ELF-1 (cell line): ENCODE measurements around the gene AVPR2.

Experiments used
- DNase-seq: peaks from one replicate; pipeline ENCODE4 v3.0.0-alpha.2; 2016; ENCODE audit warnings: low read depth, low spot score

The AVPR2 gene

DNA sequence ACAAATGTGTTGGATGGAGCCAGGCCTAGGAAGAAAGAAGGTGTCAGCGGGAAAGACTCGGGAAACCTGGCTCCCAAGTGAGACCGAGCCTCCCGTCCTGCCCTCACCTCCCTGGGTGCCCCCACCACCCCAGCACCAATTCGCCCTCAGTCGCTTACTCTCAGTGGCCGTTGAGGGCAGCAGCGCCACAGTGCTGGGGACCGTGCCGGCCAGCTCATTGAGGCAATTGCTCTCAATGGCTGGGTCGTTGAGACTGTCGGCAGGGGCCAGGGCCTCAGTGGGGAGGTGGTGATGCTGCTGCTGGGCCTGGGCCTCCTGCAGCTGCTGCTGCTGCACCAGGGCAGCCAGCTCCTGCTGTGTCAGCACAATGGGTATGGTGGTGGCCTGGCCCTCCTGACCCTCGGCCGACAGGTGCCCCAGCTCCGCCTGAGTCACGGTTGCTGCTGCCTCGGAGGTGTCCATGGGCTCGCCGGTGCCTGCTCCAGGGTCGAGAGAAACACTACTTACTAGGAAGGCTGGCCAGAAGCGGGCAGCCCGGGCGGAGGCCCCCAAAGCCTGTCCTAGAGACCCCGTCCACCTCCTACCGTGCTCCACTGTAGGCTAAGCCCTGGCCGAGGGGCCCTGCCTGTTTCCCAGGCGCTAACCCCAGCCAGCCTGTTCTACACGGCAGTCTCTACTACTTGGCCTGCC lies 47.4 kb downstream of the AVPR2 start:
- no peak for DNase-seq

GRCh38 chrX:153952373-153953026 lies 48.0 kb downstream of the AVPR2 start:
- DNase-seq: no peak

GRCh38 chrX:153953342-153953830 lies 48.9 kb downstream of the AVPR2 start:
- DNase-seq: peak; percentile 94

GRCh38 chrX:153953892-153954557 lies 49.6 kb downstream of the AVPR2 start:
- DNase-seq: peak; percentile 27

DNA sequence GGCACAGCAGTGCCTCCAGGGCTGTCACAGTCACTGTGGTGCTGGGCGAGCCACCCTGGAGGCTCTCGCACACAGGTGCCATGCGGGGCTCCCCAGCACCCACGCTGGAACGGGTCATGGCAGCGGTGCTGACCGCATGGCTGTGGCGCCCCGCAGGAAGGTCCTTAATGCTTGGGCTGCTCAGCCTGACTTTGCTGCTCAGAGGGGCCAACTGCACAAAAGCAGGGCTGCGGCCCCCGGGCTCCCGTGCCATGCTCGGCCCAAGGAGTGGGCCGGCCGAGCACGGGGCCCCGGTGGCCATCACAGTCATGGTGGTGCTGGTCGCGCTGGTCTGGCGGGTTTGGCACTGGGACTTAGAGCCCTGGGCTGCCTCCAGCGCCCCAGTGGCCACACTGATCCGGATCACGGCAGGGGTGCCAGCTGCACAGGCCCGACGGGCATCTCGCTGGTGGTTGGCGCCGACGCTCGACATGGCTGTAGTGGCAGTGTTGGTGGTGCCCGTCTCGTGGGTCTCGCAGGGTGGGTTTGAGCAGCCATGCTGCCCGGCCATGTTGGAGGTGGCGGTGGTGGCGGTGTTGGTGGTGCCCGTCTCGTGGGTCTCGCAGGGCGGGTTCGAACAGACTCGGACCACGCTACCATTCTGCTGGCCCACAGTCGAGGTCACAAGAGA lies 50.2 kb downstream of the AVPR2 start:
- no peak for DNase-seq

GRCh38 chrX:153955228-153955732 lies 50.8 kb downstream of the AVPR2 start:
- DNase-seq: no peak

- DNase-seq: no peak
Measured at GRCh38 chrX:153956044-153956907, 51.8 kb downstream of the AVPR2 start.
